Right hindlimb (tissue), 1 donor: ENCODE data around the gene DHH.
A peak's percentile ranks its signal among the peaks of the same experiment; 100 is the strongest.
"Not testable (repeated sequence)": the region's sequence is repeated elsewhere in the genome, so short reads cannot be mapped to it uniquely, and the experiment has no call there.

ENCODE experiments used
- DNase-seq: peaks from one replicate; pipeline ENCODE4 v3.0.0-alpha.2; 2018

The DHH gene

GRCh38 chr12:49094160-49094974 lies at the start of gene DHH:
DHH (minus strand) TSS chr12:49094801; CDS start chr12:49094512, 289 bp downstream.
- DNase-seq, result peak; percentile 50

GRCh38 chr12:49144384-49144783 lies 49.8 kb upstream of the DHH start:
- DNase-seq, result no peak

GRCh38 chr12:49138999-49139398 lies 44.4 kb upstream of the DHH start:
- DNase-seq, result no peak

GRCh38 chr12:49138587-49138986 lies 44.0 kb upstream of the DHH start:
- no peak for DNase-seq

GRCh38 chr12:49137476-49137875 lies 42.9 kb upstream of the DHH start:
- no peak for DNase-seq

GRCh38 chr12:49136997-49137396 lies 42.4 kb upstream of the DHH start:
- not testable (repeated sequence) for DNase-seq

GRCh38 chr12:49133590-49133989 lies 39.0 kb upstream of the DHH start:
- no peak for DNase-seq

GRCh38 chr12:49133014-49133413 lies 38.4 kb upstream of the DHH start:
- DNase-seq, result no peak

GRCh38 chr12:49131894-49132461 lies 37.4 kb upstream of the DHH start:
- peak; percentile 60 for DNase-seq

GRCh38 chr12:49131051-49131893 lies 36.7 kb upstream of the DHH start, which contains the start of gene TUBA1B:
TUBA1B (minus strand) TSS chr12:49131395; CDS start chr12:49131300, 95 bp downstream.
- peak; percentile 94 for DNase-seq

GRCh38 chr12:49130151-49131050 lies 35.8 kb upstream of the DHH start:
- peak; percentile 95 for DNase-seq

- DNase-seq, result no peak
Measured at GRCh38 chr12:49129332-49130150, 34.9 kb upstream of the DHH start.

- not testable (repeated sequence) for DNase-seq
Measured at GRCh38 chr12:49127971-49128370, 33.4 kb upstream of the DHH start.

GRCh38 chr12:49126852-49127763 lies 32.5 kb upstream of the DHH start:
- DNase-seq, result no peak

- DNase-seq, result peak; percentile 45
Measured at GRCh38 chr12:49121047-49121696, 26.6 kb upstream of the DHH start.

GRCh38 chr12:49111206-49111605 lies 16.6 kb upstream of the DHH start:
- no peak for DNase-seq

- DNase-seq, result peak; percentile 98
Measured at GRCh38 chr12:49110464-49111155, 16.0 kb upstream of the DHH start, which contains the start of gene LMBR1L. LMBR1L (minus strand) TSS chr12:49110847; CDS start chr12:49110555, 292 bp downstream.

- peak; percentile 65 for DNase-seq
Measured at GRCh38 chr12:49109641-49110463, 15.3 kb upstream of the DHH start.
